GM21717 (cell line): ENCODE measurements around the gene BIRC6.
"Not testable (repeated sequence)": the region's sequence is repeated elsewhere in the genome, so short reads cannot be mapped to it uniquely, and the experiment has no call there.

Experiments used
- ATAC-seq: cut with Tn5 transposase; IDR thresholded peaks from one replicate; pipeline ENCODE4 v1.9.1; 2021; ENCODE audit warnings: mild to moderate bottlenecking, moderate library complexity; ENCODE audit not compliant: unreplicated experiment

Gene BIRC6

GRCh38 chr2:32502941-32503340 is 146.1 kb downstream of the BIRC6 start:
- no peak for ATAC-seq

GRCh38 chr2:32504877-32505478 is 148.2 kb downstream of the BIRC6 start:
- no peak for ATAC-seq

GRCh38 chr2:32506446-32506845 is 149.6 kb downstream of the BIRC6 start:
- no peak for ATAC-seq

GRCh38 chr2:32514946-32515345 is 158.1 kb downstream of the BIRC6 start:
- ATAC-seq = no peak

- ATAC-seq = no peak
Observed at GRCh38 chr2:32516567-32516966, 159.7 kb downstream of the BIRC6 start.

- ATAC-seq = no peak
Observed at GRCh38 chr2:32522770-32523169, 165.9 kb downstream of the BIRC6 start.

- ATAC-seq = no peak
Observed at GRCh38 chr2:32523686-32524085, 166.9 kb downstream of the BIRC6 start.

GRCh38 chr2:32532341-32532740 is 175.5 kb downstream of the BIRC6 start:
- ATAC-seq = no peak

- no peak for ATAC-seq
Observed at GRCh38 chr2:32532961-32533360, 176.1 kb downstream of the BIRC6 start.

- ATAC-seq = no peak
Observed at GRCh38 chr2:32534831-32535230, 178.0 kb downstream of the BIRC6 start.

- ATAC-seq = no peak
Observed at GRCh38 chr2:32538735-32539134, 181.9 kb downstream of the BIRC6 start.

GRCh38 chr2:32552483-32552882 is 195.7 kb downstream of the BIRC6 start:
- ATAC-seq = not testable (repeated sequence)

GRCh38 chr2:32553829-32554432 is 197.1 kb downstream of the BIRC6 start:
- ATAC-seq = peak; percentile 68

GRCh38 chr2:32558492-32558891 is 201.7 kb downstream of the BIRC6 start:
- no peak for ATAC-seq

- no peak for ATAC-seq
Observed at GRCh38 chr2:32559136-32559535, 202.3 kb downstream of the BIRC6 start.

GRCh38 chr2:32562906-32563305 is 206.1 kb downstream of the BIRC6 start:
- ATAC-seq = no peak

- no peak for ATAC-seq
Observed at GRCh38 chr2:32564417-32565035, 207.7 kb downstream of the BIRC6 start.

- no peak for ATAC-seq
Observed at GRCh38 chr2:32565902-32566301, 209.1 kb downstream of the BIRC6 start.

GRCh38 chr2:32572030-32572429 is 215.2 kb downstream of the BIRC6 start:
- ATAC-seq = no peak

GRCh38 chr2:32572737-32573136 is 215.9 kb downstream of the BIRC6 start:
- no peak for ATAC-seq

GRCh38 chr2:32591669-32592463 is 235.0 kb downstream of the BIRC6 start:
- peak; percentile 78 for ATAC-seq

- ATAC-seq = no peak
Observed at GRCh38 chr2:32594573-32594972, 237.8 kb downstream of the BIRC6 start.
